UCSD-AML1 (cell line): ENCODE measurements around the gene SERPINE1.

Experiments used
- DNase-seq: peaks from one replicate; lab custom pipeline; 2025; ENCODE audit not compliant: unreplicated experiment; lab: John Stamatoyannopoulos, UW

SERPINE1 gene

GRCh38 chr7:101151908-101152651, 25.2 kb downstream of the SERPINE1 start:
- DNase-seq, result no peak

- peak; percentile 86 for DNase-seq
Observed at GRCh38 chr7:101153969-101154692, 27.2 kb downstream of the SERPINE1 start, which contains the start of gene AP1S1. TSS of gene AP1S1 (plus strand) at chr7:101154476. CDS start at chr7:101154515, 39 bp downstream.

- DNase-seq, result peak; percentile 25
Observed at GRCh38 chr7:101154693-101155102, 27.8 kb downstream of the SERPINE1 start.

GRCh38 chr7:101155303-101155702, 28.4 kb downstream of the SERPINE1 start:
- no peak for DNase-seq

GRCh38 chr7:101156277-101156676, 29.4 kb downstream of the SERPINE1 start:
- DNase-seq, result no peak

GRCh38 chr7:101156866-101157589, 30.1 kb downstream of the SERPINE1 start:
- DNase-seq, result no peak

- DNase-seq, result no peak
Observed at GRCh38 chr7:101159696-101160674, 33.1 kb downstream of the SERPINE1 start.

GRCh38 chr7:101160910-101161309, 34.0 kb downstream of the SERPINE1 start:
- no peak for DNase-seq

GRCh38 chr7:101161692-101162471, 35.0 kb downstream of the SERPINE1 start:
- DNase-seq, result no peak

- DNase-seq, result peak; percentile 13
Observed at GRCh38 chr7:101162551-101163278, 35.8 kb downstream of the SERPINE1 start.

- DNase-seq, result peak; percentile 14
Observed at GRCh38 chr7:101163279-101164070, 36.6 kb downstream of the SERPINE1 start.

- no peak for DNase-seq
Observed at GRCh38 chr7:101164071-101164840, 37.4 kb downstream of the SERPINE1 start.

- peak; percentile 88 for DNase-seq
Observed at GRCh38 chr7:101165075-101165957, 38.4 kb downstream of the SERPINE1 start, which contains the start of gene VGF. TSS of gene VGF (minus strand) at chr7:101165569. CDS start at chr7:101164843, 726 bp downstream.

GRCh38 chr7:101165958-101166647, 39.2 kb downstream of the SERPINE1 start:
- DNase-seq, result no peak

- no peak for DNase-seq
Observed at GRCh38 chr7:101166648-101166908, 39.7 kb downstream of the SERPINE1 start.
